Stimulated activated naive CD8-positive, alpha-beta T cell treated with anti-CD3 and anti-CD28 coated beads, Interleukin-15, Interleukin-2, amounts not matched to agents 100 U/mL and 50 U/mL, for 24 hours (primary cell): Measurements from ENCODE around the gene E2F6.
A peak's percentile ranks its signal among the peaks of the same experiment; 100 is the strongest.

Experiments
- ATAC-seq: fragments of 150-1000 bp; cut with Tn5 transposase; one replicate; pipeline ENCODE4 v1.10.0; 2021
- DNase-seq: peaks from one replicate; pipeline ENCODE4 v3.0.0; 2021

E2F6 gene

DNA sequence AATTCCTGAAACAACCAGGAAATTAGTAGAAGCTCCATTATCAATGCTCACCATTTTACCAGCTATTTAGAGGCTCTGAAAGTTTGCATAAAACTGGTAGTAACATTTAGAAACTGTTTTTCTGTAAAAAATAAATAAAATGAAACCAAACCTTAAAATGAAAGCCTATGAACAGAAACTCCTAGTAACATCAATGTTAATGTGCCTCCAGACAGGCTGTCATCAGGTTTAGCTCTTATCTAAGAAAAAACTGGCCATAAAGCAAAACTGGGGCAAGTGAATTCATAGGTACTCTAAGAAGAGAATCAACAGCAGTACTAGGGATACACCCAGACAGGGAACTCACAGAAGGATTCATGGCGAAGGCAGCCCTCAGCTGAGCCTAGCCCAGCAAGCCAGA lies 8.0 kb downstream of the E2F6 start:
- no peak for DNase-seq
- ATAC-seq, result no peak

DNA sequence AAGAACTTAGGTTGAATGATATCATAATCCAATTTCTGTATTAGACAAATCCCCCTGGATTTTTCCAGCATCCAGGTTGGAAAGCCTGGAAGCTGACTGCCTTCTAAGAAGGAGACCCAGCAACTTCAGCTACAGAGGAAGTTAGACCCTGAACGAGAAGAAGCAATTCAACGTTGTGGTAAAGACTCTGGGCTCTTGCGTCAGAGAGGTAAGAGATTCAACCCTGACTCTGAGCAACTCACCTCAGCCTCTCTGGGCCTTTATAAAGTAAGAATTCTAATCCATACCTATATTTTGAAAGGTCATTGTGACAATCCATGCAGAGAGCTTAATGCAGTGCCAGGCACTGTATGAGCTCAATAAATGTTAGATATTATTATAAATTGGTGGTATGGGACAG lies 9.7 kb downstream of the E2F6 start:
- DNase-seq, result no peak
- ATAC-seq, result no peak

DNA sequence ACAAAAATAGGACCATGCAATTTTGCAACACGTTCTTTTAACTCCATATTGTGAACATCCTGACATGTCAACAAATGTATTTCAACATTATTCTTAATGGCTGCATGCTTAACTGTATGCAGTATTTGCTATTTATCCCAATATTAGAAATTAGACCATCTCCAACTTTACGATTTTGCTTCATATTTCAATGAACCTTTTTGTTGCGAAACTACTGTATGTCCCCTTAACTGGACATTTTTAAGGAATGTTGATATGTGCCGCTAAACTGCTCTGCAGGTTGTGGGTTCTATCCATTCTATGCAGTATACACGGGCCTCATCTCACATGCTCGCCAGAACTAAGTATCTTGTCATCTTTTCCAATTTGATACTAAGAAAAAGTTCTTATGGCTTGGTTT lies 11.1 kb downstream of the E2F6 start:
- DNase-seq (no peak), ATAC-seq (no peak)

DNA sequence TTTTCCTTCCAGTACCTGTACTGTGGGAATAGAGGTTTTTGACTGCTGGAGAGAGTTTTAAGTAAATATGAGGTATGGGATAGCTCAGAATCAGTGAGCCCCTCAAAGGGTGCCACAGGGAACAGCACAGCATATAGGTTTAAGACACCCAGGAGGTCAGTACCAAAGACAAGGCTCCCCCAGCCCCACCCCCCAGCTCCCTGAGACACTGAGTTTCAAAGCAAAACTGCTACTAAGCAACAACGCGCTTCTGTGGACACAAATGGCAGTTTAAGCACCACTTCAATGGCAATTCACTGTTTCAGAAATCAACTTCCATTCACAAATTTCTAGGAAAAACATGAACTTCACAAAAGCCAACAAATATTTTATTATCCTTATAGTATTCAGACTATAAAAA lies 15.2 kb downstream of the E2F6 start:
- no peak for ATAC-seq
- DNase-seq, result no peak

DNA sequence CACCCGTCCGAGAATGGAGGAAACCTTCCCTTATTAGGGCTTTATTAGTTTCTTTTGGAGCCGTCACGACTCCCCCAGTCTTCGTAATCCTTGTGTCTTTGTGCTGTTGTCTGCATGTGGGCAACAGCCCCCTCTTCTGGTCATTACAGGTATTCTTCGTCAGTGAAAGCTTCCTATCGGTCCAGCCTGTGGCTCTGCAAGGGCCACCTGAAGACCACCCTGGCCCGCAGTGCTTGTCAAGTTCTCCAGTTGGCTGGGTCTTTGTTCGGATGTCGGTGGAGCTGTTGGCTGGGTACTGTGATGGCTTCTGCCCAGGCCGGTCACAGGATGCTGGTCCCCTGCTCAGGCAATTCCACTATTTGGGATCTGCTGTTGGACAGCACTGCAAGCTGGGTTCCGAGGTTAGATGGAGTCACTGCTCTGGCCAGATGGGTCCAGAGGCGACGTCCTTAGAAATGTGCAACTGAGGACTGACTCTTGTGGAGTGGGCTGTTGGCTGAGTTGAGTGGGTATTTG lies 19.2 kb downstream of the E2F6 start:
- ATAC-seq (peak; percentile 43), DNase-seq (peak; percentile 47)

DNA sequence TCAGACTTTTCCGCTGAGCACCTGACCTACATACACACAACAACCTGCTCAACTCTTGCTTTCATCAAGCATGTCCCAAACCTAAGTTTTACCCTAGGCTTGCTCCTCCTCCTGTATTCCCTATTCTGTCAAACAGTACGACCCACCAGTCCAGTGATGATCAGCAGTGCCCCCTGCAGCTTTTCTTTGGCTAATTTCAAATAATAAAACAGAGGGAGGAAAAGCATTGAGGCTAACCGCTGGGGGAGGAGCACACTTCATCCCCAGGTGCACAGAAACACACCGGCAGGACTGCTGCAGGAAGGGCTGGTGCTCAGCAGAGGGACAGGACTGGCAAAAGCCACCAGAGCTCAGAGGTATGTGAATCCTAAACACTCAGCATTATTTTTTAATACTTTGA lies 21.2 kb downstream of the E2F6 start:
- no peak for DNase-seq
- no peak for ATAC-seq

DNA sequence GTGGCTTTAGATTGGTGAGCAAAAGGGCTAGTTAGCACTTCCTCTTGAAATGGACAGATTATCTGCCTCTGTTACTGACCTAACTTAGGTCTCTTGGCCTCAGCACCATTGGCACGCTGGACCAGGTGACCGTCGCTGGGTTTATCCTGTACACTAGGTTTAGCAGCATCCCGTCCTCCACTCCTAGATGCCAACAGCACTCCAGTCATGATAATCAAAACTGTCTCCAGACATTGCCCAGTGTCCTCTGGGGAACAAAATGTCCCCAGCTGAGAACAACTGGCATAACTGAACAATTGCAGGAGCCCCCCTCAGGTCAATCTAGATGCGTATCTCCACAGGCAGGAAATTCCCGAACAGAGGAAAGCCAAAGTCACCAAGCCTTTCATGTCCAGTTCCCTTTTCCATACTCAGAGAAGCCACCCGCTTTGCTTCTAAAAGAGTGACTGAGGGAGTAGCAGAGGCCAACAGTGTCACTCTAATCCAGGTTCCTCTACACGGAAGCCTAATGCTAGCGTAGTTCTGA lies 27.3 kb downstream of the E2F6 start:
- ATAC-seq (no peak), DNase-seq (no peak)

DNA sequence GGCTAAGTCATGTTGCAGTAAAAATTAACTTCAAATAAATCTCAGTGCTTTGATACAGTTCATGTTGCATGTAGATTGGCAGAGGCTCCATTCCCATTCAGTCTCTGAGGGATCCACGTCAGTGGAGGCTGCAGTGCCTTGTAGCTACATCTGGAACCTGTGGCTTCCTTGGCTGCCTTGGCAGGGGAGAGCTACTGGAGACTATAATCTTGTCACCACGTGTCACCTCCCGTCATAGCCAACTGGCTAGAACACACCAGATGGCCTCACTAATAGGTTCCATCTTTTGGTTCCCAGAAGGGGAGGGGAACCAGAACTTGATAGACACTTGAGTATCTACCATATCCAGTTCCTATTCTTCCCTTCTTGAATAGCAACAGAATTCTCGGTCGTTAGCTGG lies 28.4 kb downstream of the E2F6 start:
- no peak for ATAC-seq
- DNase-seq, result no peak

DNA sequence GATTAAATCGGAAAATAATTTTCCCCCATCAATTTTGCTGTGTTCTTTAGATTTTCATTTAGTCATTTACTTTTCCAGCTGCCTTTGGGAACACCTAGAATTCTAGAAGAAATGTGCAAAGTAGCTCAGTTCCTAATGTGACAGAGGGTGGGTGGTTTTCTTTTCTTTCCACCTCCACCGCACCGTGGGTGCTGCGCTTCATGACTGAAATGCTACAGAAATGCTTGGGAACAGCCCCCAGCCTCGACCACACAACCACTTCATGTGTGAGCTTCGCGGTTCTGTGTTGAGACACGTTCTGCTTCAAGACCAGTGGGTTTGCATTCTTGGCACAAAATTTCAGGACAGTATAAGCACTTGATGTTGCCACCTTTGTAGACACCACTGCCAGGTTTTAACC lies 30.9 kb downstream of the E2F6 start:
- DNase-seq, result no peak
- no peak for ATAC-seq

DNA sequence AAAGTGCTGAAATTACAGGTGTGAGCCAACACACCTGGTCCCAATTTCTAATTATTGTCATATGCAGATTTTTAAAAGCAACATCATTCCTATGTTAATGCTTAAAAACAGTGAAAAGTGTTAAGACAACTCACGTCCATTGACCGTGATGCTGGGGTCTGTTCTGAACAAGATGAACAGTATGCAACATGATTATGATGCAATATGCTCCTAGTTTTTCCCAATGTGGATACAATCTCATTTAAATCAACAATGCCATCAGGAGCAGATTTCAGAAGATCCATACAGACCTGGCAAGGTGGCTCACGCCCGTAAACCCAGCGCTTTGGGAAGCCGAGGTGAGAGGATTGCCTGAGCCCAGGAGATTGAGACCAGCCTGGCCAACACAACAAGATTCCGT lies 31.5 kb downstream of the E2F6 start:
- no peak for ATAC-seq
- no peak for DNase-seq

DNA sequence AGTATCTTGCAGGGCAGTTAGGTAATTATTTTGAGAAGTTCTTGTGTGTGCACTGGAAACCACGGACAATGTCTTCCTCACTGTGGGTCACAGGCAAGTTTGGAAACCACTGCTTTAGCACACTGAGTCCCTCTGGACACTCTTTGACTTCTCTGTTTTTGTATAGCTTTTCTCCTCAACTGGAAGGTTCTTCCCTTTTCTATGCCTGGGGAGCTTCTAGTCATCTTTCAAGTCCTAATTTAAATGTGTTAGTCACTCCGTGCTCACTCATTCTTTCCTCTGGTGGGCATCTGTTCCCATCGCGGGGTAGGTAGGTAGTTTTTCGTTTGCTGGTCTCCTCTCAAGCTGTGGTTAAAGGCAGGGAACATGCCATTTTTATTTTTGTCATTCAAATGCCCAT lies 32.1 kb downstream of the E2F6 start:
- peak; percentile 59 for ATAC-seq

DNA sequence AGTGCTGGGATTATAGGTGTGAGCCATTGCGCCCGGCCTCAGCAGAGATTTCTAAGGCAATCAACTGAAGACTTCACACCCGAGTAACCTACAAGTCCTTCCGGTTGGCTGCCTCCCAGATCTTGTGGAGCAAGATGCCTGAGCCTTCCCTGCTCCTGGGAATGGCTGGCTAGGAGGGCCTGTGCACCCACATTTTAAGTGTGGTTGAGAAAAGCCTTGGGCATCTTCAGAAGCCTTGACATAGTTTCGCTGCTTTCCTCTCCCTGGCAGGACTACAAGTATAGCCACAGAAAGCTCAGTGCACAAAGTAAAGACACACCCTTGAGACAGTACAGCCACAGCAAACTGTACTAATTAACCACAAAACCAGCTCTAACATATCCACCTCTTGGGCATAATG lies 35.2 kb downstream of the E2F6 start:
- no peak for DNase-seq
- ATAC-seq, result no peak

More for the DNA sequence above, 32.1 kb downstream of the E2F6 start:
- DNase-seq, result peak; percentile 14

DNA sequence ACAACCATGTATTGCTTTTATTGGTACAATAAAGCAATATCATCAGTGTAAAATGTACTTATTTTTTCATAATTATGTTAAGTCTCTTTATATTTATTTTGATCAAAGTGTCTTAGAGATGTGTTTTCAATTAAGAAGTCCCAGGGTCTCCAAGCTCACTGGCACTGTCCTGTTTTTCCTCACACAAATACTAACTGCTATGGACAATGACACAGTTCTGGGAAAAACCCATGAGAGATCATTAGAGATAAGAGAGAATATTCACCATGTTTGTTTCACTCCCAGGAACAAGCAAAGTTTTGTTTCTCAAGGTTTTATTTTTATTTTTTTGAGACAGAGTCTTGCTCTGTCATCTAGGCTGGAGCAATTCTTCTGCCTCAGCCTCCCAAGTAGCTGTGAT lies 38.7 kb downstream of the E2F6 start:
- ATAC-seq (no peak), DNase-seq (no peak)

DNA sequence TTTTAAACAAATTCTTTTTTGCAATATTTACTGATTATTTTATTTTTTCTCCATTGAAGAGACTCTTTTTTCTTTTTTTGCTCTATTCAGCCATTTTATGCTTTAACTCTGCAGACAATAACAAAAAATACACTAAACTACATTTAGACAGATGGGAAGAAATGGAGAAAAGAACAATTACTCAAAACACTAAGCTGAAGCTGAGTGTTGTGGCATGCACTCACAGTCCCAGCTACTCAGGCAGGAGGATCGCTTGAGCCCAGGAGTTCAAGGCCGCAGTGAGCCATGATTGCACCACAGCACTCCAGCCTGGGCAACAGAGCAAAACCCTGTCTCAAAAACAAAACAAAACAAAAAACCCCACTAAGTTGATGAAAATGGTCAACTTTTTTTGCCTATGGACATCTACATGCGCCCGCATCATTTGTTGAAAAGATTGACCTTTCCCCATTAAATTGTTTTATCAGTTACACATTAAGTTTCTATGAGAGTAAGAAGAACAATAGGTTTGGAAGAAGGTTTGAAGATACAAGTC lies 43.0 kb downstream of the E2F6 start:
- no peak for DNase-seq
- no peak for ATAC-seq

DNA sequence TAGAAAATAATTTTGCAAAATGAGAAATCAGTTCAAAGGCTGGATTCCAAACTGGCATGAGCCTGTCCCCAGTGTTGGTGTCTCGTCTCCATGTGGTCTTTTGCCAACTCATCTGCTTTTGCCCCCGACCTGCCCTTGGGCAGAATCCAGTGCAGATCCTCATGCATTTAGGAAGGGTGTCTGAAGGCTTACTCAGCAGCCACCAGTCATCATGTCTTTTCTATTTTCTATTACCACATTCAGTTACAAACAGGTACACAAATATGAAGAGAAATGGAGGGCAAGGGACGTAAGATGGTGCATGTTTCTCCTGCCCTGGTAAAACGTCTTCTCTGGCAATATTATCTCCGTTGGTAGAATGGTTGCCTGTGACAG lies 43.5 kb downstream of the E2F6 start:
- no peak for DNase-seq
- no peak for ATAC-seq

DNA sequence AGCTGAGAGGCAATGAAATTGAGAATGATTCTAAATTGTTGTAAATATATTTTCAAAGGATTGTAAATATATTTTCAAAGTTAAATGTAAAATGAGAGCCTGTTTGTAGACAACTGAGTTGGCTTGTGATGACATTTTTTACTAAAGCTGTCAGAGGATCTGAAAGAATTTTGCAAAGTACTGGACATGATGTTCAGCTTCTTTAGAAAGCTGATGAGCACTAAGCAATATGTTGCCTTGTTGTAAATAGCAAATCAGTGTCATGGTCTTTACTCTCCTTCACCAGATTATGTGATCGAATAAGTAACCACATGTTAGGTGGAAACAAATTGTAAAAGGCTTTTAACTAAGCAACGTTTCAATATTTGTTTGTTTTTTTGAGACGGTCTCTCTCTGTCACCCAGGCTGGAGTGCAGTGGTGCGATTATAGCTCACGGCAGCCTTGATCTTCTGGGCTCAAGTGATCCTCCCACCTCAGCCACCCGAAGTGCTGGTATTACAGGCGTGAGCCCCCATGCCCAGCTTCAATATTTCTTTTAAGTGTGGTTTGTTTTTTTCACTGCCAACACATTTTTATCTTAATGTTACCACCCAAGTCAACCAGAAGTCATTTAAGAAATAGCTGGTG lies 44.0 kb downstream of the E2F6 start:
- no peak for ATAC-seq
- DNase-seq, result no peak

DNA sequence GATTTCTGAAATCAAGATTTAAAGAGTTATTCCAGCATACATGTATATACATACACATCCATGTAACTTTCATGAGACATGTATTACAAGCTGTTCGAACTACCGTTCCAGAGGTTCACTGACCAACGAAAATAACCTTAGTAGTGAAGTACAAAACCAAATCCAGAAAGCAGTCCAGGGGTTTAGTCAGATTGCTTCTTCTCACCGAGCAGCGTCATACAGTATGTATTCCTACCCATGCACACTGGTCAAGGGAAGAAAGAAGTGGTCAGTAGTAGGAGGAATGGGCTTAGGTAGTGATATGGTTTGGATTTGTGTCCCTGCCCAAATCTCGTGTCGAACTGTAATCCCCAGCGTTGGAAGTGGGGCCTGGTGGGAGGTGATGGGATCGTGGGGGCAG lies 45.3 kb downstream of the E2F6 start:
- ATAC-seq (no peak), DNase-seq (no peak)

DNA sequence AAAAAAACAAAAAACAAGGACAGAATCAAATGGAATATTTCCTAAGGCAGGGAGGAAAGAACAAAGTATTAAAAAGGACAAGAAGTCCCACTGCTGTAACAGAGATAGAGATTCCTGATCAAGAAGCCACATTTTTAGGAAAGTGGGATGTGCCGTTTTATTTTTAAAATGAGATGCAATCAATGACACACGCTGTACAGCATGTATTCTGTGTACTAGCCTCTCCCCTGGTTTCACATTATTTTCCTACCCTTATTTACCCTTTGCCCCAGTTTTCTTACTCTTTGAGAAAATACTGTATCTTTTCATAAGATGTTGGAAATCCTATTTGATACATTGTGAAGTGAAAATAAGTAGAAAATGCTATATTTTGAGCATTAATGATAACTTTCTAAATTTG lies 45.8 kb downstream of the E2F6 start:
- DNase-seq (no peak), ATAC-seq (no peak)

DNA sequence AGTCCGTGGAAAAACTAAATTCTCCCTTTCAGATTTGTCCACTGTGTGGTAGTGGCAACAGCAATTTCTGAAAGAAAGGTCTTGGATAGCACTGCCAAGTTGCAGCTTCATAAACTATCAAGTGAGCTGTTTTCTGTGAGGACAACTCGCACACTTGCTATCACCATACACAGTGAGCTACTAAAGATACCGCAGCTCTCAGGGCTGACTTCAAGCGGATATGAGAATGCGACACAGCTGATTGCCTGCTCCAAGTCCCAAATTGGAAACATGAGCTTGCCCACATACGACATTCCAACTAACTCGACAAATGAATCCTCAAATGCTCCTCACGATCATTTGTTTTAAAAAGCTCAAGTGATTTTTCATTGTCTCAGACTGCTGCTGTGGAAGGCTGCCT lies 46.2 kb downstream of the E2F6 start:
- no peak for DNase-seq
- ATAC-seq, result no peak

DNA sequence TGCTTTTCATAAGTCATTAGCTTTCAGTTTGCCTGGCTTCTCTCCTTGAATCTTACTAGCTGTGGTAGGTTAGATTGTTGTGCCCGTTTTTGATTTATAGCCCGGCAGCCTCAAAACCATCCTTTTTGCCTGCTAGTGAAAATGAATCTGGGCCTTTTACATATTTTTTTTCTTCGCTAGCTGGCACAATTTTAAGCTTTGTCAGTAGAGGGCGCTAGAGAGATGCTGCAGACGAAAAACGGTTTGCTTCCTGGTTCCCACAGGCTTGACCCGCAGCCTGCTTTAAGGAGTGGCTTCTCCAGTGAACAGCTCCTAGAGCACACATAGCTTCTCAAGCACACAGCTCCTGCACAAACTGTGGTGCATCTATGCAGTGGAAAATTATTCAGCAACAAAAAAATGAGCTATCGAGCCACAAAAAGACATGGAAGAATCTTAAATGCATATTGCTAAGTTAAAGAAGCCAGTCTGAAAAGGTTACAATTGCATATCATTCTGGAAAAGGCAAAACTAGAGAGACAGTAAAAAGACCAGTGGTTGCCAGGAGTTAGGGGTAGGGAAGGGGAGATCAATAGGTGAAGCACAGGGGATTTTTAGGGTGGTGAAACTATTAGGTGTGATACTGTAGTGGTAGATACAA lies 47.9 kb downstream of the E2F6 start:
- peak; percentile 11 for DNase-seq
- no peak for ATAC-seq

DNA sequence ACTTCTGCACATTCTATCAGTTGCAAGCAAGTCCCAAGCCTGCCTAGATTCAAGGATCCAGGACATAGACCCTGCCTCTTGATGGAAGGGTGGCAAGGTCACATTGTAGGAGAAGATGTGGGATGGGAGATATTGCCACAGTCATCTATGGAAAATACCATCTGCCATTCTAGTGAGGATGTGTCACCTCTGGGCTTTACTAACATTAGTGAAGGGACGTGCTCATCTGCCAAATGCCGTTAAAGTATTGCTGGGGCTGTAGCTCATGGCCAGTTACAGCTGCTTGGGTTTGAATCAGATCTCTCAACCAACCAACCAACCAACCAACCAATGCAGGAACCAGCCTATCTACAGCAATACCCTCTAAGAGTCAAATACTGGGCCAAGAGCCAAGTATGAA lies 49.0 kb downstream of the E2F6 start:
- no peak for ATAC-seq
- DNase-seq, result no peak

DNA sequence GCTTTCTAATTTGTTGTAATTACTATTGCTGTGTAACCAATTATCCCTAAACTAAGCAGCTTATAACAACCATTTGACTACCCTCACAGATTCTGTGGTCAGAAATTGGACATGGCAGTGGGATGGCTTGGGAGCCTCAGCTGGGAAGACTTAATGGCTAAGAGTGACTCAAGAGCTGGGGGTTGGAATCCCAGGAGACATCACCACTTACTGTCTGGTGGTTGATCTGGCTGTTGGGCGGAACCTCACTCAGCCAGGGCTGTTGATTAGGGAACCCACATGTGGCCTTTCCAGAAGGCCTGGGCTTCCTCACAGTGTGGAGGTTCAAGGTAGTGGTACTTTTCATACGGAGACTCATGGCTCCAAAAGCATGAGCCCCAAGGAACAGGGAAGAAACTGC lies 49.8 kb downstream of the E2F6 start:
- DNase-seq (no peak), ATAC-seq (no peak)

DNA sequence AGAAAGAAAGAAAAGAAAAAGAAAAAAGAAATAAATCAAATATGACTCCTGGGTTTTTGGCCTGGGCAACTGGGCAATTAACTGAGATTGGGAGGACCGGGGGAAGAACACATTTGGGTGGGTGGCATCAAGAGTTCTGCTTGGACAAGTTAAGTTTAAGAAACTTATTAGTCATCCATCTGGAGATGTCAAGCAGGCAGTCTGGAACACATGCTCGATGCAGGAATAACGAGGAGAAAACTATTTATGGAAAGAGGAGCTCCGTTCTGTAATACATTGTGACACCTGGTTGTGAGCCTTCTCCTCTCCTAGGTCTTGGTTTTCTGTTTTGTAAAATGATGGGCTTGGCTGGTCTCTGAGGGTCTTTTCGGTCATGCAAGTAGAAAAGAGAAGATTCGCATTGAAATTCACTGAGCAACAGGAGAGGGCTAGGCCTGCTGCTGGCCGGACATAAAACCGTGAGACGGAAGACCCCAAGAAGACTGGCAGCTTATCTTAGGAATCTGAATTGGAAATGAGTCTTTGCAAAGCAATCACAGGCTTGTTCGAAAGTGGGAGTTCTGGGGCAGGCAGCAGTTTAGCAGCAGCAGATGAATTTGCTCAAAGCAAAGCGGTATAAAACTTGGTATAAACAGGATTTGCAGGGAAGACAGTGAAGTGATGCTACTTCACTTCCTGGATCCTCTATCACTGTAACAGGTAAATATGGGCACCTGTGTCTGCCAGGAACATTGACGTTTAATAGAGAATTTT lies 51.4 kb downstream of the E2F6 start:
- DNase-seq, result no peak
- ATAC-seq, result no peak
